Inferior parietal cortex (tissue), 1 donor: ENCODE results near the gene CDKN2C.
"Not testable (repeated sequence)": the region's sequence is repeated elsewhere in the genome, so short reads cannot be mapped to it uniquely, and the experiment has no call there.

Experiments
- DNase-seq: peaks from one replicate; pipeline ENCODE4 v3.0.0-alpha.2; 2016; ENCODE audit errors: extremely low spot score

CDKN2C gene

DNA sequence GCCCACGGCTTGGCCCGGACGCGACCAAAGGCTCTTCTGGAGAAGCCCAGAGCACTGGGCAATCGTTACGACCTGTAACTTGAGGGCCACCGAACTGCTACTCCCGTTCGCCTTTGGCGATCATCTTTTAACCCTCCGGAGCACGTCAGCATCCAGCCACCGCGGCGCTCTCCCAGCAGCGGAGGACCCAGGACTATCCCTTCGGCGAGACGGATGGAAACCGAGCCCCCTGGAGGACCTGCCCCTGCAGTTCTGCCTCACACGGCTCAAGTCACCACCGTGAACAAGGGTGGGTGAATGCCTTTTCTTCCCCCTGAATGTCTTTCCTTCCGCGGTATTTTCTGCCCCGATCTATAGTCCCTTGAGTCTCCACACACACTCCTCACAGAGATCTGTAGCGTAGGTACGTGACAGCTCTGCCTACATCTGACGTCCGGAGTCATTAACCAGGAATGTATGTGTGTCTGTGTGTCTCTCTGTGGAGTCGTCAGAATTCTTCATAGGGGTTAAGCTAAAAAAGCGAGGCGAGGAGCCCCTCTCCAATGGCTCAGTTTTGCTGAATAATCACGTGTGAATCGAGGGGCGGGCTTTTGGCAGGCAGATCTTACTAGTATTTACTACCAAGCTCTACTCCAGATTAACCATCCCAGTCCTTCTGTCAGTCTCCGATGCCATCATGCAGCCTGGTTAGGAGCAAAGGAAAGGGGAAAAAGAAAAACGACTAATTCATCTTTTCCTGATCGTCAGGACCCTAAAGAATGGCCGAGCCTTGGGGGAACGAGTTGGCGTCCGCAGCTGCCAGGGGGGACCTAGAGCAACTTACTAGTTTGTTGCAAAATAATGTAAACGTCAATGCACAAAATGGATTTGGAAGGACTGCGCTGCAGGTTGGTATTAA lies at the start of gene CDKN2C:
Gene CDKN2C, plus strand, starts transcription at position 635 of the 898 bp plus-strand sequence. Its CDS starts 124 bp downstream, at position 759.
- peak; percentile 80 for DNase-seq

DNA sequence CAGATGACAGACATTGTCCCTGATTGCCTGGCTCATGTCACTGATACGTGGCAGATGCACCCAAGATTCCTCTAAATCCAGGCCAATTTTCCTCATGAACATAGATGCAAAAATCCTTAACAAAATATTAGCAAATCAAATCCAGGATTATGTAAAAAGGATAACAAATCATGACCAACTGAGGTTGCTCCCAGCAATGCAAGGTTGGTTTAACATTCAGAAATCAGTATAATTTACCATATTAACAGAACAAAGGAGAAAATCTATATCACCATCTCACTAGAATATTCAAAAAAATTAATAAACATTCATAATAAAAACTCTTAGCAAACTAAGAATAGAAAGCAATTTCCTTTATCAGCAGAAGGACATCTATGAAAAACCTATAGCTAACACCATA lies 49.6 kb upstream of the CDKN2C start:
- DNase-seq: no peak

DNA sequence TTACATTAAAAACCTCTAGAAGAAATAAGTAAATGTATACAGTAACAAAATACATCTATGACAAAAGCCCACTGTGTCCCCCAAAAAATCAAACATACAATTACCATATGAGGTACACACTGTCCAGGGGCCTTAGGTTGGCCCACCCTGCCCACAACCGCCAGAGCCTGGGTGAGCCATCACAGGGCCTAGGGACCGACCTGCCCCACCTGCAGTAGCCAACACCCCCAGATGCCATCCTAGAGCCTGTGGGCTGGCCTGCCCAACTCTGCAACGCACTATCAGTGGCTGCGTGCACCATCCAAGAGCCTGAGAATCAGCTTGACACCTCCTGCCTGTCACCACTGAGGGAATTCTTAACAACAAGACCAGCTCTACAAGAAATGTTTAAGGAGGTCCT lies 49.0 kb upstream of the CDKN2C start:
- DNase-seq: no peak

DNA sequence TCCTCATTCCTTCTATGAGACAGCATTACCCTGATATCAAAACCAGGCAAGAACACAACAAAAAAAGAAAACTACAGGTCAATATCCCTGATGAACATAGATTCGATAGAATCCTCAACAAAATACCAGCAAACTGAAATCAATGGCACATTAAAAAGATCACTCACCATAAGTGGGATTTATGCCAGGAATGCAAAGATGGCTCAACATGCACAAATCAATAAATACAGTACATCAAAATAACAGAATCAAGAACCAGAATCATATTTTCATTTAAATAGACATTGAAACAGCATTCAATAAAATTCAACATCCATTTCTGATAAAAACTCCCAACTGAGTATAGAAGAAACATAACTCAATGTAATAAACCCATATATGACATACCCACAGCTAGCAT lies 46.5 kb upstream of the CDKN2C start:
- DNase-seq: no peak

DNA sequence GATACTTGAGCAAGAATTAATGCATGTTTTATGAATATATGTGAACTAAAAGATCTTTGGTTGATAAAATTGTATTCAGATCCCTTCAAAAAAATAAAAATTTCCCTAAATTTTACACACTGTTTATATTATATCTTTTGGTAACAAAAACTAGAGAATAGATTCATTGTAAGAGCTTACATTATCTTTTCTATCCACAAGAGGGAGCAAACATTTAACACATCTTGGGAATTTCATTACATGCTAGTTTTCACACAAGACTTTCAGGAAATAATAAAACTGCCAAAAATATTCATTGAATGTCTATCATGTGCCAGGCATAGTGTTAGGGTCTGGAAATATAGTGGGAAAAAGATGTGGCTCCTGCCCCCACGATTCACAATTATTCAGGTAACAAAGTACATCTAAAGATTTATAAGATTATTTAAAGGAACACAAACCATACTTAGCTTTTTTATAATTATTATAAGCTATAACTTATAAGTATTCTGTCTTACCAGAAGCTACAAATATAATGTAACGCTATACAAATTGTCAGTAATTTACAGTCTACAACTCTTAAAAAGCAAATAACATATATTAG lies 40.6 kb upstream of the CDKN2C start:
- DNase-seq: peak; percentile 75

DNA sequence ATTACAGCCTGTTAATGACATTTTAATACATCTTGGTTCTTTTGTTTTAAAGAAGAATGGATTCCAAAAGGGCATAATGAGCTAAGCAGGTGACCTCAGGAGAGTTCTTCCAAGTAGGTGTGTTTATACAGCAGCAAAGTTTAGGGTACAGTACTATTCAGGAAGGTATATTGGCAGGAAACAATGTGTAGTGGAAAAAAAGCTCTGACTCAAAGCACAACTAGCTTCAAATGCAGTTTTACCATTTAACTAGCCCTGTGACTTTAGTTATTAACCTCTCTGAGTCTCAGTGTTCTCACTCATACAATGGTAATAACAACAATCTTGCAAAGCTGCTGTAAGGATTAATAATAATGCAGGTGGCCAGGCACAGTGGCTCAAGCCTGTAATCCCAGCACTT lies 39.9 kb upstream of the CDKN2C start:
- DNase-seq: no peak

DNA sequence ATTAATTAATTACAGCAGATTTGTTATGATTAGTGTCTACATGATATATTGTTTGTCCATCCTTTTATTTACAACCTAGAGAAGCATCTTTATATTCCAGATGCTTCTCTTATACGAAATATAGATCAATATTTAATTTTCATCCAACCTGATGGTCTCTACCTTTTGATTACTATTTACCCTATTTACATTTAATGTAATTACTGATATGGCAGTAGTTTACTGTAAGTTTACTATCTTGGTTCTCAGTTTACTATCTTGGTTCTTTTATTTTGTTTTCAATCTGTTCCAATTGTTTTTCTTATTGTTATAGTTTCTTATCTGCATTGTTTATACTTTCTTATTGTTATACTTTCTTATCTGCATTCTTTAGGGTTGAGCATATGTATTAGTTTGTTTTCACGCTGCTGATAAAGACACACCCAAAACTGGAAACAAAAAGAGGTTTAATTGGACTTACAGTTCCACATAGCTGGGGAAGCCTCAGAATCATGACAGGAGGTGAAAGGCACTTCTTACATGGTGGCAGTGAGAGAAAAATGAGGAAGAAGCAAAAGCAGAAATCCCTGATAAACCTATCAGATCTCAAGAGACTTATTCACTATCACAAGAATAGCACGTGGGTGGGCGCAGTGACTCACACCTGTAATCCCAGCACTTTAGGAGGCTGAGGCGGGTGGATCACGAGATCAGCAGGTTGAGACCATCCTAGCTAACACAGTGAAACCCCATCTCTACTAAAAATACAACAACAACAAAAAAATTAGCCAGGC lies 38.9 kb upstream of the CDKN2C start:
- DNase-seq: no peak

DNA sequence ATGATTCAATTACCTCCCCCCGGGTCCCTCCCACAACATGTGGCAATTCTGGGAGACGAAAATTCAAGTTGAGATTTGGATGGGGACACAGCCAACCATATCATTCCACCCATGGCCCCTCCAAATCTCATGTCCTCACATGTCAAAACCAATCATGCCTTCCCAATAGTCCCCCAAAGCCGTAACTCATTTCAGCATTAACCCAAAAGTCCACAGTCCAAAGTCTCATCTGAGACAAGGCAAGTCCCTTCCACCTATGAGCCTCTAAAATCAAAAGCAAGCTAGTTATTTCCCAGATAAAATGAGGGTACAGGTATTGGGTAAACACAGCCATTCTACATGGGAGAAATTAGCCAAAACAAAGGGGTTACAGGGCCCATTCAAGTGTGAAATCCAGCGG lies 38.0 kb upstream of the CDKN2C start:
- not testable (repeated sequence) for DNase-seq

DNA sequence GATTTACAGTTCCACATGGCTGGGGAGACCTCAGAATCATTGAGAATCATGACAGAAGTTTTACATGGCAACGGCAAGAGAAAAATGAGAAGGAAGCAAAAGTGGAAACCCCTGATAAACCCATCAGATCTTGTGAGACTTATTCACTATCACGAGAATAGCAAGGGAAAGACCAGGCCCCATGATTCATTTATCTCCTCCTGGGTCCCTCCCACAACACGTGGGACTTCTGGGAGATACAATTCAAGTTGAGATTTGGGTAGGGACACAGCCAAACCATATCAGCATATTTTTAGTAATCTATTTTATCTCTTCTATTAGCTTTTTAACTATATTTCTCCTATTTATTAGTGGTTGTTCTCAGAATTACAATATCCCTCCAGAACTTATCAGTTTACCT lies 36.3 kb upstream of the CDKN2C start:
- not testable (repeated sequence) for DNase-seq

DNA sequence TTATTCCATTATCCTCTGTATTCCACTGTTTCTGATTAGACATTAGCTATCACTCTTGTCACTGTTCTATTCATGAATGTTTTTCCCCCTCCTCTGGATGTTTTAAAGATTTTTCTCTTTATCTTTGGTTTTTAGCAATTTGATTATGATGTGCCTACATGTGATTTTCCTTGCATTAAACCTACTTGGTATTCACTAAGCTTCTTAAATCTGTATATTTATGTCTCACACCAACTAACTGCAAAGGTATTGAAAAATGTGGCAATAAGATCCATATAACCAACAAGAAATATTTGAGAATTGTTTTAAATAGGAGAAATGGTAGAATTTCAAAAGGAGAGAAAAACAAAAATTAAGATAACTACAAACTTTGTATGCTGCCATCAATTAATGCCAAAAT lies 35.2 kb upstream of the CDKN2C start:
- DNase-seq: no peak

DNA sequence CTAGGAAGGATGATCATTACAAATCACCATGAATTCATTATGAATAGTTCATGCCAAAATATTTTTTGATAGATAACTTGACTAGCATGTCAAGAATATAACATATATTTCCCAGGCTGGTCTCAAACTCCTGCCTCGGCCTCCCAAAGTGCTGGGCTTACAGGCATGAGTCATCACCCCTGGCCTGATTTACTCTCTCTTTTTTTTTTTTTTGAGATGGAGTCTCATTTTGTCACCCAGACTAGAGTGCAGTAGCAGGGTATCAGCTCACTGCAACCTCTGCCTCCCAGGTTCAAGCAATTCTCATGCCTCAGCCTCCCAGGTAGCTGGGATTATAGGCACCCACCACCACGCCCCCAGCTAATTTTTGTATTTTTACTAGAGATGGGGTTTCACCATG lies 34.8 kb upstream of the CDKN2C start:
- not testable (repeated sequence) for DNase-seq

DNA sequence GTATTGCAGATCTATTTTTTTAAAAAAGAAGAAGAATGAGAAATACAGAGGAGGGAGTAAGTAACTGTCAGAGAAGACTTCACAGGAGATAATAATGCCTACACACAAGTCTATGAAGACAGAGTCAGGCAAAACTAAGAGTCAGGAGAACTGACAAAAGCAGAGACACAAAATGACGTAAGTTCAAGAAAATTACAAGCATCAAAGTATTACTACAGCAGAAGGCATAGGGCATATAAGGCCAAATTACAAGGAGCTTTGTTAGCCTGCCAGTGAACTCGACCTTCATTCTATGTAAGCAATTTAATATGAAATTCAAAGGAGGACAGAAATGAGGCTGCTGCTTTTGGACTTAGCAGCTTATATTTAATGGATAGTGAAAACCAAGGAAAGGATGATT lies 33.7 kb upstream of the CDKN2C start:
- no peak for DNase-seq

DNA sequence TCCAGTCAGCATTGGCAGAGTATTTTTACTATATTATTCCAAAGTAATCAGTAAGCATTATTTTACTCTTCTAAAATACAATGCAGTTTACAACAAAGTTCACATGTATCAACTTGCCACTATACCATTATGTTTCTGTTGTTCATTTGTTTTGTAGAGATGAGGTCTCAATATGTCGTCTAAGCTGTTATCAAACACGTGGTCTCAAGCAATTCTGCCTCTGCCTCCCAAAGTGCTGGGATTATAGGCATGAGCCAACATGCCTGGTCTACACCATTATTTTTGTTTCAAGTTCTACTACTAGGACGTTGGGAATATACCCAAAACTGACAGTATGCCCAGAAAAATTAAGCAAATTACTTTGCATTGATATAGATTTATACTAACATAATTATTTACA lies 29.8 kb upstream of the CDKN2C start:
- DNase-seq: no peak

DNA sequence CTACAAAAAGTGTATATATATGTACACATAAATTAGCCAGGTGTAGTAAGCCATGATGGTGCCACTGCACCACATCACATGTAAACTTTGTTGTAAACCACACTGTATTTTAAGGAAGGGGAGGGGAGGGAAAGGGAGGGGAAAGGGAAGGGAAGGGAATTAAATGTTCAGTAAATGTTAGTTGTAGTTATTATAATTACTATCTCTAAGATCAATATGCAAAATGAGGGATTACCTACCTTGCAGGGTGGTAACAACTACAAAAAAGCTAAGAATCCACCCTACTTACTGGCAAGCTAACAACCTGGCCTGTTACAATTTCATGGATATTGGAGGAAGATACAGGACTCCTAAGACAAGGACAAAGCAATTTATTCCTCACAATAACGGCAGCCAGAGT lies 27.7 kb upstream of the CDKN2C start:
- DNase-seq: no peak

DNA sequence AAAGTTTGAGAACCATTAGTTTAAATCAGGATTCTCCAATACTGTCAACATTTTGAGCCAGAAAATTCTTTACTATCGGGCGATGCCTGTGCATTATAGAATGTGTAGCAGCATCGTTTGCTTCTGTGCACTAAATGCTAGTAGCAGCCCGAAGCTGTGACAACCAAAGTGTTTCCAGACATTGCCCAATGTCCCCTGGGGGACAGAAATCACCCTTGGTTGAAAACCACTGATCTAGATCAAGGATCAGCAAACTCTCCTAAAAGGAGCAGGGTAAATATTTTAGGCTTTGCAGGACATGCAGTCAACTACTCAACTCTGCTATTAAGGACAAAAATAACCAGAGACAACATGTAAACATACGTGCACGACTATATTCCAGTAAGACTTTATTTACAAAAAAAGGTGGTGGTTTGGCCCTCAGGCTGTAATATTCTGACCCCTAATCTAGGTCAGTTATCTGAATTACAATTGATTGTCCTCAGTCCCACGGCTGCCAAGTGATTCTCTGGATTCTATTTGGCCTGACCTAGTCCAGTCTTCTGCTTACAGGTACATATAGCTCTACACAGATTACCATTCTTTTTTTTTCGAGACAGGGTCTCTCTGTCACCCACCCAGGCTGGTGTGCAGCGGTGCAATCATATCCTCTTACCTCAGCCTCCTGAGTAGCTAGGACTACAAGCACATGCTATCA lies 20.6 kb upstream of the CDKN2C start:
- DNase-seq: no peak

DNA sequence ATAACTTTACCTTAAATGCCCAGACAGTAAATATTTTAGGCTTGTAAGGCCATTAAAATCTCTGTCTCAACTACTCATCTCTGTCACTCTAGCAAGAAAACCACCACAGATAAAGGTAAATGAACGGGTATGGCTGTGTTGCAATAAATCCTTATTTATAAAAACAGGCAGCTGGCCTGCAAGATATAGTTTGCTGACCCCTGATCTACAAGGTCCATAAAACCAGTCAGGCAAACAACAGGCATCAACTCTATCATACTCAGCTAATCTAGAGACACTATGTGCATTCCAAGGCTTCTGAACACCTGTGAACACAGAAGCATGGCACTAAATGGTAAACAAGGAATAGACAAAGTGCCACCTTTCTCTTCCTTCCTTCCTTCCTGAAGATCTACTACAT lies 19.6 kb upstream of the CDKN2C start:
- DNase-seq: no peak

DNA sequence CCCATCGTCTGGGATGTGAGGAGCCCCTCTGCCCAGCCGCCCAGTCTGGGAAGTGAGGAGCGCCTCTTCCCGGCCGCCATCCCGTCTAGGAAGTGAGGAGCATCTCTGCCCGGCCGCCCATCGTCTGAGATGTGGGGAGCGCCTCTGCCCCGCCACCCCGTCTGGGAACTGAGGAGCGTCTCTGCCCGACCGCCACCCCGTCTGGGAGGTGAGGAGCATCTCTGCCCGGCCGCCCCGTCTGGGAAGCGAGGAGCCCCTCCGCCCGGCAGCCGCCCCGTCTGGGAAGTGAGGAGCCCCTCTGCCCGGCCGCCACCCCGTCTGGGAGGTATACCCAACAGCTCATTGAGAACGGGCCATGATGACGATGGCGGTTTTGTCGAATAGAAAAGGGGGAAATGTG lies 17.5 kb upstream of the CDKN2C start:
- not testable (repeated sequence) for DNase-seq

DNA sequence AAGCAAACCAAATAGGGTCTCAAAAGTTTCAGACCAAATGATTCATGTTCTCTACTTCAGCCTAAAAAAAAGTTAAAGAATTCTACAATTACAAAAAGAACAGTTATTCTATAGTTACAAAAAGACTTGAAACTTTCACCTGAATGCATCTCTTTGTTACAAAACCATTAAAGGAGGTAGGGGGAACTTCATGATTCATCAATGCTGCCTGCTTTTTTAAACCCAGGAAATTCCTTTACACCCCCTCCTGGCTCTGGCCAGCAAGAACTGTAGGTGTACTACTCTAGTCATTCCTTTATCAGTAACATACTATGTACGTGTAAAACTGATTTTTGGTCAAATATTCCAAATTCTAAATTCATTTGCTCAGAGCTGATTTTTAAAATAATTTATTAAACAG lies 14.9 kb upstream of the CDKN2C start:
- DNase-seq: no peak

DNA sequence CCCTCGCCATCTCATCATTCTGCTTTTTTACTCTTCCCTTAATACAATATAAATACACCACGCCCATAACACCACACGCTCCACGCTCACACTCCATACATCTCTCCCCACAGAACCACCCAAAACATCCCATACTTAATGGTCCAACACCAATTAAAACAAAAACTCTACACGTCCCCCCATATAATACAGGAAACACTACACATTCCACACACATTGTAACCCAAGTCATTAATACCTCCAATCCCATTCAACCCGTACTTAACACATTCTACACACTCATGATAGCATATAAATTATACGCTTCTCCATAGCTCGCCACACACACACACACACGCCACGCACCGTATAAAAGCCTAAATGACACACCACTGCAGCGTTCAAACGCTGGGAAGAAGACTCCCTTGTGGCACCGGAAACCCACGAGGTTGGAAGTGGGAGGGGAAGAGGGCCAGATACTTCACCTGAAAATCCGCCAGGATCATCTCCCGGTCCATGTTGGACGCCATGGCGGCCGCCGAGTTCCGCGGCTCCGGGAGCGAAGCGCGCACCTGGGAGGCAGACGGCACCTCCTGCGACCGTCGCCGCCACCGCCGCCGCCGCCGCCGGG lies 10.6 kb upstream of the CDKN2C start:
- no peak for DNase-seq

DNA sequence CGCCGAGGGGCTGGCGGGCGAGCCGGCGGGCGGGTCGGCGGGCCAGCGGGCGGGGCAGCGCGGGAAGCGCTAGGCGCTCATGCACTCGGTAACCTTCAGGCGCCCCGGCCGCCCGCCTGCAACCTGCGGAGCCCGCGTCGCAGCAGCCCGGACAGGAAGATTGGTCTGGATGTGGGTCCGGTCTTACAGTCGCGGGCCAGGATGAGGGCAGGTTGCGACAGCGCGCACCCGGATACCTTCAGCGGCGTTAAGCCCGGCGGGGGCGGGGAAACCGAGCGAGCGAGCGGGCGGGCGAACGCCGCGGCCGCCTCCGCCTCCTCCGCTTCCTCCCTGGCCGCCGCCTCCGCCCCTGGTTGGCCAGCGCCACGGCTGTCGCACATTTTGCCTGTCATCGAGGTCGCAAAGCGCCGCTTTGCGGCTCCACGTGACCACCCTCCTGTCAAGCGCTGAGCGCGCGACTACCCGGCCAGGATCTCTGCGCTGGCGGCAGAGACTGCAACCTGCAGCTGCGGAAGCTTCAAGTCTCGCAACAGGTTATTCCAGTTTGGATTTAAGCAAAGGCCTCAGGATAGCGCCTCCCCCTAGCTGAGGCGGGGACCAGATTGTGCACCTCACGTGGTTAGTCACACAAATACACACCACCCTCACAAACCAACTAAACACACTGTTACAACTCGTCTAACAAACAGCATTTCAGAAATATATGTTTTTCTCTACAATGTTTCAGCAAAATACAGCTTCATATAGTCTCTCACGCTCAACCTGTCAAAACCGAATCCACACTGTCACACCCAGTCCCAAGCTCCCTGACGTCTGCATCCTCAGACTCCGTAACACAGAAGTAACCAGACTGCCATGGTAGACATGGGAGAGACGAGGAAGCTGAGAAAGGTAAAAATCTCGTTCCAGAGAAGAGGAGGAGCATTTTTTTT lies 9.9 kb upstream of the CDKN2C start, which contains the start of gene FAF1:
Gene FAF1, minus strand, starts transcription at position 355 of the 932 bp plus-strand sequence. CDS start 456 bp downstream, outside the sequence.
- DNase-seq: peak; percentile 97
